CD4-positive, alpha-beta memory T cell (primary cell): Measurements from ENCODE around the gene RBM12. TPM values are rescaled to one million over a fixed set of nuclear protein-coding genes. Genes with fewer than 3 reads are reported as not detected.

Experiments
- CTCF ChIA-PET: fragments of 350-600 bp; sonication (Branson Sonifier 250); formaldehyde crosslinking; loops from one replicate; lab custom pipeline; 2021; ENCODE audit warnings: inconsistent platforms; ENCODE audit not compliant: partially characterized antibody; lab: Charles Lee
- POLR2A ChIA-PET: fragments of 350-600 bp; sonication (Branson Sonifier 250); formaldehyde crosslinking; loops from one replicate; lab custom pipeline; 2021; ENCODE audit not compliant: partially characterized antibody; lab: Charles Lee
- DNase-seq, 5 donors: peaks; one replicate each; pipeline versions ENCODE4 v3.0.0 to v3.0.0-alpha.2; 2020 to 2022; ENCODE audit warnings: mixed read lengths in 1 of 5
- H3K27ac ChIP-seq: one replicate; pipeline ENCODE4 v1.7.0; 2013; ENCODE audit warnings: low read depth, low read length
- H3K27me3 ChIP-seq: 2 replicates; pipeline ENCODE4 v1.7.0; 2013; ENCODE audit warnings: mild to moderate bottlenecking, low read length, moderate library complexity; ENCODE audit not compliant: insufficient read depth
- H3K36me3 ChIP-seq: 2 replicates; pipeline ENCODE4 v1.7.0; 2013; ENCODE audit warnings: mild to moderate bottlenecking, low read length, moderate library complexity; ENCODE audit not compliant: insufficient read depth
- H3K4me1 ChIP-seq: 2 replicates; pipeline ENCODE4 v1.7.0; 2013; ENCODE audit warnings: mild to moderate bottlenecking, low read length, moderate library complexity; ENCODE audit not compliant: insufficient read depth
- H3K4me3 ChIP-seq, 2 donors: one replicate each; pipeline ENCODE4 v1.7.0; 2013; ENCODE audit warnings: low read length in 2 of 2, mild to moderate bottlenecking in 1 of 2
- H3K9me3 ChIP-seq, 2 donors: one replicate each; pipeline ENCODE4 v1.7.0; 2013; ENCODE audit warnings: low read length in 2 of 2, control low read depth in 1 of 2; ENCODE audit not compliant: control insufficient read depth in 1 of 2
- H3K27ac Mint-ChIP-seq, 7 donors: one replicate each; pipeline ENCODE4 v1.8.0; 2020 to 2021; ENCODE audit warnings: mixed read lengths in 7 of 7, mild to moderate bottlenecking in 6 of 7, inconsistent platforms in 3 of 7, moderate library complexity in 3 of 7
- H3K27me3 Mint-ChIP-seq, 2 donors: one replicate each; pipeline ENCODE4 v1.8.0; 2020 to 2021; ENCODE audit warnings: mixed read lengths in 2 of 2
- H3K36me3 Mint-ChIP-seq, 2 donors: one replicate each; pipeline ENCODE4 v1.8.0; 2020 to 2021; ENCODE audit warnings: mixed read lengths in 2 of 2, inconsistent platforms in 1 of 2, mild to moderate bottlenecking in 1 of 2
- H3K4me1 Mint-ChIP-seq, 4 donors: one replicate each; pipeline ENCODE4 v1.8.0; 2020 to 2021; ENCODE audit warnings: mixed read lengths in 4 of 4, mild to moderate bottlenecking in 1 of 4
- H3K4me3 Mint-ChIP-seq, 8 donors: one replicate each; pipeline ENCODE4 v1.8.0; 2020 to 2021; ENCODE audit warnings: mixed read lengths in 8 of 8, mild to moderate bottlenecking in 7 of 8, moderate library complexity in 6 of 8, inconsistent platforms in 3 of 8
- H3K9me3 Mint-ChIP-seq, 8 donors: one replicate each; pipeline ENCODE4 v1.8.0; 2020 to 2021; ENCODE audit warnings: mixed read lengths in 8 of 8, mild to moderate bottlenecking in 5 of 8, inconsistent platforms in 3 of 8, moderate library complexity in 1 of 8
- intact Hi-C: fragments of 100-400 bp; cut with micrococcal nuclease; formaldehyde crosslinking; loops from one replicate; pipeline ENCODE4 v1.15.1; 2023
- polyA plus RNA-seq, 2 donors: library from polyadenylated mRNA; unstranded; fragments of 300-500 nt; fragmentation: Illumina TruSeq; gene quantifications; one replicate each; pipeline ENCODE4 v1.2.3, GENCODE V29; 2021
- total RNA-seq, 2 experiments: library from RNA; stranded (reverse); gene quantifications; one replicate each; pipeline ENCODE4 v1.2.3, GENCODE V29; 2021

RBM12 gene
- total and polyA plus RNA-seq, 4 experiments from 2014 or later, result 29.9 to 138 (median 91.0) TPM

GRCh38 chr20:35615667-35616464, 48.8 kb downstream of the RBM12 start, which contains the start of gene SPAG4:
Gene SPAG4 (plus strand): TSS chr20:35615829. CDS start chr20:35616004, 175 bp downstream.
- H3K4me3 Mint-ChIP-seq, result peak within 1 kb of the TSS; percentile 84 to 97 (median 88)
- Histone ChIP-seq H3K9me3 (no peaks in the 10 kb centered on the region), H3K27me3 (no peaks in the 10 kb centered on the region), H3K4me1 (peaks cover 39% of the 10 kb centered on the region), H3K4me3 (peak within 1 kb of the TSS; percentile 36 to 75), H3K27ac (peak within 1 kb of the TSS; percentile 91), H3K36me3 (no peaks in the 10 kb centered on the region)
- H3K4me1 Mint-ChIP-seq, result peaks cover 17 to 47% (median 33%) of the 10 kb centered on the region in 4 donors
- CTCF ChIA-PET, result interaction anchor here (0.6 to 5.3 kb wide), 9 partner anchors 11 to 823 kb away, joined by 3 to 33 read pairs (median 3); no protein-coding TSS in a partner anchor
- DNase-seq, result peak; percentile 88 to 100 (median 100)
- peaks cover 0 to 6% of the 10 kb centered on the region in 2 donors for H3K36me3 Mint-ChIP-seq
- H3K9me3 Mint-ChIP-seq, result peaks cover 0 to 3% (median 0%) of the 10 kb centered on the region in 8 donors
- intact Hi-C loops, result loop anchor here (1.0 to 5.0 kb wide), 9 partner anchors 15 to 336 kb away; partner anchors contain the start of genes CEP250, CPNE1, ERGIC3 and NFS1
- POLR2A ChIA-PET, result interaction anchor here (0.7 to 6.3 kb wide), 20 partner anchors 9 to 340 kb away, joined by 3 to 97 read pairs (median 5); partner anchors contain the start of genes CPNE1, ERGIC3, MMP24OS and NFS1
- peak within 1 kb of the TSS; percentile 97 to 100 (median 99) for H3K27ac Mint-ChIP-seq
- H3K27me3 Mint-ChIP-seq, result peaks cover 0 to 3% of the 10 kb centered on the region in 2 donors

DNA sequence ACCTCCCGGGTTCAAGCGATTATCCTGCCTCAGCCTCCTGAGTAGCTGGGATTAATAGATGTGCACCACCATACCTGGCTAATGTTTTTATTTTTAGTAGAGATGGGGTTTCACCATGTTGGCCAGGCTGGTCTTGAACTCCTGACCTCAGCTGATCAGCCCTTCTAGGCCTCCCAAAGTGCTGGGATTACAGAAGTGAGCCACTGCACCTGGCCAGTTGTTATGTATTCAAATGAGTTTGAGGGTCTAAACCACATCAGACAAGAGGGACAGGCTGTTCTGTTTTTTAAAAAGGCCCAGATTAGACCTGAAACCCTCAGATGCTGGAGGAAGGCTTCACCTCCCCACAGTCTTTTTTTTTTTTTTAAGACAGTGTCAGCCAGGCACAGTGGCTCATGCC, 53.2 kb downstream of the RBM12 start:
- ChIA-PET POLR2A (interaction anchor here (0.9 kb wide), 1 partner anchor 132 kb away, joined by 3 read pairs; no protein-coding TSS in a partner anchor), CTCF (interaction anchor here (0.7 to 1.0 kb wide), 3 partner anchors 8 to 273 kb away, joined by 3 to 4 read pairs (median 3); no protein-coding TSS in a partner anchor)
- DNase-seq, result no peak
- H3K36me3 Mint-ChIP-seq, result peaks cover 0 to 3% of the 10 kb centered on the region in 2 donors
- H3K4me3 Mint-ChIP-seq, result no peak overlapping the region
- Histone ChIP-seq H3K9me3 (no peaks in the 10 kb centered on the region), H3K27me3 (no peaks in the 10 kb centered on the region), H3K36me3 (no peaks in the 10 kb centered on the region), H3K4me3 (no peak overlapping the region), H3K27ac (no peak overlapping the region), H3K4me1 (peaks cover 7% of the 10 kb centered on the region)
- no peak overlapping the region for H3K27ac Mint-ChIP-seq
- H3K9me3 Mint-ChIP-seq, result peaks cover 0 to 6% (median 0%) of the 10 kb centered on the region in 8 donors
- H3K4me1 Mint-ChIP-seq, result peaks cover 3 to 12% (median 9%) of the 10 kb centered on the region in 4 donors
- intact Hi-C loops, result no loop called here
- H3K27me3 Mint-ChIP-seq, result peaks cover 0 to 3% of the 10 kb centered on the region in 2 donors

DNA sequence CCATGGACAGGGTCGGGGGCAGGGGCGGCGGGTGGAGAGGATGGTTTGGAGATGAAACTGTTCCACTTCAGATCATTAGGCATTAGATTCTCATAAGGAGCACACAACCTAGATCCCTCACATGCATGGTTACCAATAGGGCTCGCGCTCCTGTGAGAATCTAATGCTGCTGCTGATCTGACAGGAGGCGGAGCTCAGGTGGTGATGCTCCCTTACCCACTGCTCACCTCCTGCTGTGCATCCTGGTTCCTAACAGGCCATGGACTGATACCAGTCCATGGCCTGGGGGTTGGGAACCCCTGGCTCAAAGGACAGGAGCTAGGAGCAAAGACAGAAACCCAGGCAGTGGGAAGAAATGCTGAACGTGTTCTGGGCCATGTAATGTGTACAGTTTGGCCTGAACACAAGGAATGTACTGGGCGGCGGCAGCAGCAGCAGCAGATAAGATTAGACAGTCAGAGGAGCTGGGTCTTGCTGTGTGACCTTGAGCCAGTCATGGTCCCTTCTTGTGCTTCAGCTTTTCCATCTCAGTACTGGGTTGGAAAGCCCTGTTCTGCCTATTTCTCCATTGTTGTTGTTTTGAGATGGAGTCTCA, 53.8 kb downstream of the RBM12 start:
- no peaks in the 10 kb centered on the region for H3K36me3 ChIP-seq
- peaks cover 7% of the 10 kb centered on the region for H3K4me1 ChIP-seq
- no peak overlapping the region for H3K4me3 ChIP-seq
- H3K4me3 Mint-ChIP-seq, result no peak overlapping the region
- H3K27me3 ChIP-seq, result no peaks in the 10 kb centered on the region
- no peak overlapping the region for H3K27ac ChIP-seq
- intact Hi-C loops, result no loop called here
- DNase-seq, result no peak
- H3K27me3 Mint-ChIP-seq, result peaks cover 0 to 3% of the 10 kb centered on the region in 2 donors
- CTCF ChIA-PET, result interaction anchor here (0.9 to 1.0 kb wide), 2 partner anchors 8 to 53 kb away, joined by 3 to 4 read pairs; no protein-coding TSS in a partner anchor
- peaks cover 3 to 11% (median 6%) of the 10 kb centered on the region in 4 donors for H3K4me1 Mint-ChIP-seq
- H3K9me3 ChIP-seq, result no peaks in the 10 kb centered on the region
- H3K9me3 Mint-ChIP-seq, result peaks cover 0 to 6% (median 0%) of the 10 kb centered on the region in 8 donors
- no peak overlapping the region for H3K27ac Mint-ChIP-seq
- H3K36me3 Mint-ChIP-seq, result peaks cover 0 to 3% of the 10 kb centered on the region in 2 donors
- POLR2A ChIA-PET, result interaction anchor here (0.9 kb wide), 1 partner anchor 132 kb away, joined by 3 read pairs; no protein-coding TSS in a partner anchor

DNA sequence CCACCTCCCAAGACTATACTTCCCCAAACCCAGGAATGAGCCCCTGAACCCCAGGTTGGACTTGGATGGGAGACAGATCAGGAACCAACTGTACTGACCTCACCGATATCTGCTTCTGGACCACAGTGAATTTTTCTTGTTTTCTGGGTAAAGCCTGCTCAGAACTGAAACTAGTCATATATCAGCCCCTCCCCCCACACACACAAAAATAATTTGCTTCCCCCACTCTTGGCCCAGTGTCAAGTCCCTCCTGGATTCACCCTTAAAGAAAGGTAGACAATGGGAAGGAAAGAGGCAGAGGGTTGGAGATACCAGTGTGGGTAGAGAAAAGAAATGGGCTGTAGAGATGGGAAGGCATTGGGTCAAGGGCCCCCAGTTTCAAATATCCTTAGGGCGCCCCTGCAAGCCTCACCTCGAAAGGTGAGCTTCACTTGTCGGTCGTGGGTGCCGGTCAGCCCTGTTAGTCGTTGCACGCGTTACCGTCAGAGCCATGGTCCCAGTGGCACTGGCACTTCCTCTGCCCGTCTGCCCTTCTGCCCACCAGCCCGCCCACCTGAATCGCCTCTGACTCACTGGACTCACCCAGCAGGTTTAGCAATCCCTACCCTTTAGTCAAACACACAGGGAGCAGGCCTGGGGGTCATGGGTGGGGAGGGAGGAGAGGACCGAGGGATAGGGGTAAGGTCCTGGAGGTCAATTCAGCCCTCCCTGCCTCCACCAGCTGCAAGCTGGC, 57.5 kb downstream of the RBM12 start:
- Histone ChIP-seq H3K4me1 (peaks cover 2% of the 10 kb centered on the region), H3K4me3 (no peak overlapping the region), H3K27me3 (no peaks in the 10 kb centered on the region), H3K36me3 (no peaks in the 10 kb centered on the region), H3K27ac (no peak overlapping the region), H3K9me3 (no peaks in the 10 kb centered on the region)
- H3K4me1 Mint-ChIP-seq, result peaks cover 0 to 5% (median 3%) of the 10 kb centered on the region in 4 donors
- no peak overlapping the region for H3K4me3 Mint-ChIP-seq
- H3K27ac Mint-ChIP-seq, result peak overlapping the region in 3 of 7 donors; percentile 19 to 51 (median 38)
- ChIA-PET CTCF (no interaction called here), POLR2A (no interaction called here)
- DNase-seq, result peak in 1 of 5 donors; percentile 30
- intact Hi-C loops, result no loop called here
- H3K27me3 Mint-ChIP-seq, result peaks cover 0 to 2% of the 10 kb centered on the region in 2 donors
- no peaks in the 10 kb centered on the region for H3K36me3 Mint-ChIP-seq
- peaks cover 0 to 3% (median 0%) of the 10 kb centered on the region in 8 donors for H3K9me3 Mint-ChIP-seq

- ChIA-PET POLR2A (no interaction called here), CTCF (interaction anchor here (2.8 to 3.2 kb wide), 2 partner anchors 10 to 143 kb away, joined by 10 to 15 read pairs; partner anchors contain the start of gene SPAG4)
- intact Hi-C loops, result no loop called here
- Histone ChIP-seq H3K9me3 (no peaks in the 10 kb centered on the region), H3K27me3 (no peaks in the 10 kb centered on the region), H3K27ac (no peak overlapping the region), H3K4me3 (no peak overlapping the region), H3K4me1 (peaks cover 12% of the 10 kb centered on the region), H3K36me3 (no peaks in the 10 kb centered on the region)
- H3K27me3 Mint-ChIP-seq, result peaks cover 2% of the 10 kb centered on the region in 2 donors
- H3K9me3 Mint-ChIP-seq, result peaks cover 0 to 3% (median 0%) of the 10 kb centered on the region in 8 donors
- peaks cover 1 to 9% (median 4%) of the 10 kb centered on the region in 4 donors for H3K4me1 Mint-ChIP-seq
- no peak overlapping the region for H3K27ac Mint-ChIP-seq
- H3K4me3 Mint-ChIP-seq, result no peak overlapping the region
- DNase-seq, result no peak
- H3K36me3 Mint-ChIP-seq, result no peaks in the 10 kb centered on the region
These were observed 58.6 kb downstream of the RBM12 start for GRCh38 chr20:35606127-35606526.

DNA sequence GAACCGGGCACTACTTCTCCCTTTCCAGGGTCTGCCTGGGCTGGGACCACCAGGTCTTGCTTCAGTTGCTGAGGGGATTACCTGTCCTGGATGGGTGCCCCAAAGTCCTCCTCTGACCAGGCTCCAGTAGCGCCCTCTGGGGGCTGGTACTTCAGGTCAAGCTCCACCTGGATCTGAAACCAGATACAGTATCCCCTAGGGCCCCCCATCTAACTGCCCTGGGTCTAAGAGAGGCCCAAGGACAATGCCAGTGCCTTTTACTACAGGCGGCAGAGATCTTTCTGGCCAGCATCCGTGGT, 60.3 kb downstream of the RBM12 start:
- Histone ChIP-seq H3K27ac (no peak overlapping the region), H3K4me1 (peaks cover 17% of the 10 kb centered on the region), H3K9me3 (no peaks in the 10 kb centered on the region), H3K27me3 (no peaks in the 10 kb centered on the region), H3K36me3 (no peaks in the 10 kb centered on the region), H3K4me3 (no peak overlapping the region)
- intact Hi-C loops, result loop anchor here (5.0 kb wide), 2 partner anchors 58 to 142 kb away; partner anchors contain the start of genes CPNE1 and RBM12
- H3K4me1 Mint-ChIP-seq, result peaks cover 2 to 15% (median 4%) of the 10 kb centered on the region in 4 donors
- ChIA-PET POLR2A (interaction anchor here (1.9 to 5.5 kb wide), 2 partner anchors 13 to 59 kb away, joined by 6 to 55 read pairs; partner anchors contain the start of gene SPAG4), CTCF (interaction anchor here (1.0 to 3.2 kb wide), 5 partner anchors 12 to 141 kb away, joined by 3 to 15 read pairs (median 3); partner anchors contain the start of gene SPAG4)
- H3K9me3 Mint-ChIP-seq, result peaks cover 0 to 3% (median 0%) of the 10 kb centered on the region in 8 donors
- no peak overlapping the region for H3K4me3 Mint-ChIP-seq
- H3K36me3 Mint-ChIP-seq, result no peaks in the 10 kb centered on the region
- peaks cover 2 to 6% of the 10 kb centered on the region in 2 donors for H3K27me3 Mint-ChIP-seq
- no peak for DNase-seq
- no peak overlapping the region for H3K27ac Mint-ChIP-seq
